GM20000 (cell line): Measurements from ENCODE around the gene SPATA31E1.

Experiments
- DNase-seq: peaks from one replicate; pipeline ENCODE4 v3.0.0; 2012; ENCODE audit warnings: low spot score
- TF ChIP-seq, protein P1 (sequence below): IDR thresholded peaks from 2 replicates; pipeline ENCODE4 v1.5.1; 2012; ENCODE audit warnings: mild to moderate bottlenecking, control low read depth; ENCODE audit errors: extremely low read depth, missing control alignments

The SPATA31E1 gene

DNA sequence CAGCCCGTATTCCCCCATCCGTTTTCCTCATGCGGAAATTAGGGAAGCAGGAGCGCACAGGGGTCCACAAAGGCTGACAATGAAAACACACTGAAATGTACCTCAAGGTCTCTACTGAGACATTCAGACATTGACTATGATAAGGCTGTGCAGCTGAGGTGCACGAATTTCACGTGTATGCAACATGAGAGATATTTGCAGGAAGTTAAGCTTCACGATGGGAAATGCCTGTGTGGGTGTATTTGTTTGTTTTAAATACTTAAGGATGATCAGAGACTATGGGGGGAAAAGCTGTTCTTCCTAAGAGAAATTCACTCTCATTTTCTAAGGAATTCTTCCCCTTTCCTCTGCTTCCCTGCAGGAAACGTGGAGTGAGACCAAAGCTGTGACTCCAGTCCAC, 2.6 kb upstream of the SPATA31E1 start:
- DNase-seq = no peak
- TF ChIP-seq, protein P1, sequence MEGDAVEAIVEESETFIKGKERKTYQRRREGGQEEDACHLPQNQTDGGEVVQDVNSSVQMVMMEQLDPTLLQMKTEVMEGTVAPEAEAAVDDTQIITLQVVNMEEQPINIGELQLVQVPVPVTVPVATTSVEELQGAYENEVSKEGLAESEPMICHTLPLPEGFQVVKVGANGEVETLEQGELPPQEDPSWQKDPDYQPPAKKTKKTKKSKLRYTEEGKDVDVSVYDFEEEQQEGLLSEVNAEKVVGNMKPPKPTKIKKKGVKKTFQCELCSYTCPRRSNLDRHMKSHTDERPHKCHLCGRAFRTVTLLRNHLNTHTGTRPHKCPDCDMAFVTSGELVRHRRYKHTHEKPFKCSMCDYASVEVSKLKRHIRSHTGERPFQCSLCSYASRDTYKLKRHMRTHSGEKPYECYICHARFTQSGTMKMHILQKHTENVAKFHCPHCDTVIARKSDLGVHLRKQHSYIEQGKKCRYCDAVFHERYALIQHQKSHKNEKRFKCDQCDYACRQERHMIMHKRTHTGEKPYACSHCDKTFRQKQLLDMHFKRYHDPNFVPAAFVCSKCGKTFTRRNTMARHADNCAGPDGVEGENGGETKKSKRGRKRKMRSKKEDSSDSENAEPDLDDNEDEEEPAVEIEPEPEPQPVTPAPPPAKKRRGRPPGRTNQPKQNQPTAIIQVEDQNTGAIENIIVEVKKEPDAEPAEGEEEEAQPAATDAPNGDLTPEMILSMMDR = no peak

DNA sequence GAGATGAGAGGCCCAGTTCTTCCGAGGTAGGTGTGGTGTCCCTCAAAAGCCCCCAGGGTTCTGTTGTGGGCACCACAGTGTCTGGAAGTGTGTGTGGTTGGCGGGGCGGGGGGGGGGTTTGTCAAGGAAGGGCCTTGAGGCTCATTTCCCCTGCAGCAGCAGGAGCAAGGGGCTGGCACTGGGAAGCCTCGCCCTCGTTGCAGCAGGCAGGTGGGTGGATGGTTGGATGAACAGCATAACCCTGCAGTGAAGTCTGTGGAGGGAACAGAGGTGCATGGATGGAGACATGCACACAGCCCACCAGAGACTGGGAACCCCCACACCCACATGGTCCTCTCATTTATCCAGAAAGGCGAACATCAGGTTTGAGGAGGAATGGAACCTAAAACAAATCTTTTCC, 2.0 kb upstream of the SPATA31E1 start:
- DNase-seq = no peak
- TF ChIP-seq, protein P1 = no peak

DNA sequence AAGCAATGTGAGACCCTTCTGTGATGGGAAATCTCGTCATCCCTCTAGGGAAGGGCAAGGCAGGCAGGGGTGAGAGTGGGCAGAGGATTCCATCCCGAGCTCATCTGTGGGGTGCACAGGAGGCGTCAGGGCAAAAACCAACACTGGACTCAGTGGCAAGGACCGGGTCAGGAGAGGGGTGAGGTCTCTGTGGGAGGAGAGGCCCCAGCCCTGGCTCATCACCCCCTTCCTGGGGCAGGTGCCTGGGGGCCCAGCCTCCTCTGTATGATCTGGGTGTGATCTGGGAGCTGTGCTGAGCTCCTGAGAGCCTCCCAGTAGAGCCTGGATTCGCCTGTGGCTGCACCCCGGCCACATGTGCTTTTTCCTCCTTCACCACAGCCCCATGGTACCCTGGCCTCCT, 597 bp downstream of the SPATA31E1 start:
- TF ChIP-seq, protein P1 = no peak
- no peak for DNase-seq

DNA sequence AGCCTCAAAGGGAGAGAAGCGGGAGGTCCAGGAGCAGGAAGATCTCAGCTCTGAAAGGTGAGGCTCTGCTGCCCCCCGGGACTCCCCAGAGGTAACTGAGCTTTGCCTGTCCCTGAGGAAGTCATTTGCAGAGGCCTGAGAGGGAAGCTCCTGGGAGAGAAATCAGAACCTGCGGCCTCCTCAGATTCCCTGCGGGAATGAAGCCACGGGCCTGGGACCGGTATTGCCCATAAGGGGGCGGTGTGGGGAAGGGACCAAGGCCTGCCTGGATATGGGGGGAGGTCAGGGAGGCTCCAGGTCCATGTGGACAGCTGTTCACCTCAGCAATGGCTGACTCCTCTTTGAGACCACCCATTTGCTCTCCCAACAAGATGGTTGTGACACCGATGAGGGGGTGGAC, 1.3 kb downstream of the SPATA31E1 start:
- TF ChIP-seq, protein P1 = no peak
- DNase-seq = no peak

DNA sequence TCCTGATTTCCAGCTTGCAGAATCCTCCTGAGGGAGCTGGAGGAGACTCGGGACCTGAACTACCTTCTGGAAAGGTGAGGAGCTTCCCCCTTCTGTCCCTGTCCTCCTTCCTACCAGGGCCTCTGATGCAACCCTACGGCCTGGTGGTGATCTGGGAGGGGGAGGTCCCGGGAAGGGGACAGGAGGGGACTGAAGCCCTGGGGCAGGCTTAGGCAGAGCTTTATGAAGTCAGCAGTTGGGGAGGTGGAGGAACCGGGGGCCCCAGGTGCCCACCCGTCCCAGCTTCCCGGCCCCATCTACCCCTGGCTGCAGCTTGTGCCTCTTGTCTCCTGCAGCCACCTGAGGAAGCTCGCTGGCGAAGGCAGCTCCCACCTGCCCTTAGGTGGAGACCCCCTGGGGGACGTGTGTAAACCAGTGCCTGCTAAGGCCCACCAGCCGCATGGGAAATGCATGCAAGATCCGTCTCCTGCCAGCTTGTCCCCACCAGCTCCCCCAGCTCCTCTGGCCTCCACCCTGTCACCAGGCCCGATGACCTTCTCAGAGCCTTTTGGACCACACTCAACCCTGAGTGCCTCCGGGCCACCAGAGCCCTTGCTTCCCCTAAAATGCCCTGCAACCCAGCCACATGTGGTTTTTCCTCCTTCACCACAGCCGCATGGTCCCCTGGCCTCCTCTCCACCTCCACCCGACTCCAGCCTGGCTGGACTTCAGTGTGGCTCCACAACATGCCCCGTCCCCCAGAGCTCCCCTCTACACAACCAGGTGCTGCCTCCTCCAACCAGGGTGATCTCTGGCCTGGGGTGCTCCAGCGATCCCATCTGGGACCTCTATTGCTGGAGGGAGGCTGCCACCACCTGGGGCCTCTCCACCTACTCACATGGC, 2.1 kb downstream of the SPATA31E1 start:
- no peak for DNase-seq
- TF ChIP-seq, protein P1 = no peak

DNA sequence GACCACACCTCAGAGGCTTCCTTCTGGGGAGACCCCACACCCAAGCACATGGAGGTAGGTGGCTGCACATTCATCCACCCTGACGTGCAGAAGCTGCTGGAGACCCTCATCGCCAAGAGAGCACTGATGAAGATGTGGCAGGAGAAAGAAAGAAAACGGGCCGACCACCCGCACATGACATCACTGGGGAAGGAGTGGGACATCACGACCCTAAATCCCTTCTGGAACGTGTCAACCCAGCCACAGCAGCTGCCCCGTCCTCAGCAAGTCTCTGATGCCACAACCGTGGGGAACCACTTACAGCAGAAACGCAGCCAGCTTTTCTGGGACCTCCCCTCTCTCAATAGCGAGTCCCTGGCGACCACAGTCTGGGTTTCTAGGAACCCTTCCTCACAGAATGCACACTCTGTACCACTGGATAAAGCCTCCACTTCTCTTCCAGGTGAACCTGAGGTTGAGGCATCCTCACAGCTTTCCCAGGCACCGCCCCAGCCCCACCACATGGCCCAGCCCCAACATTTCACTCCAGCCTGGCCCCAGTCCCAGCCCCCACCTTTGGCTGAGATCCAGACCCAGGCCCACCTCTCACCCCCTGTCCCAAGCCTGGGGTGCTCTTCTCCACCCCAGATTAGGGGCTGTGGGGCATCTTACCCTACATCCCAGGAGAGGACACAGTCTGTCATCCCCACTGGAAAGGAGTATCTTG, 3.0 kb downstream of the SPATA31E1 start:
- no peak for DNase-seq
- TF ChIP-seq, protein P1 = no peak
